GM21526 (cell line): ENCODE results near the gene CD53.
"Not testable (repeated sequence)": the region's sequence is repeated elsewhere in the genome, so short reads cannot be mapped to it uniquely, and the experiment has no call there.

Experiments
- ATAC-seq: cut with Tn5 transposase; IDR thresholded peaks from one replicate; pipeline ENCODE4 v1.9.1; 2021; ENCODE audit warnings: moderate library complexity; ENCODE audit not compliant: unreplicated experiment, low FRiP score

CD53 gene, protein sequence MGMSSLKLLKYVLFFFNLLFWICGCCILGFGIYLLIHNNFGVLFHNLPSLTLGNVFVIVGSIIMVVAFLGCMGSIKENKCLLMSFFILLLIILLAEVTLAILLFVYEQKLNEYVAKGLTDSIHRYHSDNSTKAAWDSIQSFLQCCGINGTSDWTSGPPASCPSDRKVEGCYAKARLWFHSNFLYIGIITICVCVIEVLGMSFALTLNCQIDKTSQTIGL

DNA sequence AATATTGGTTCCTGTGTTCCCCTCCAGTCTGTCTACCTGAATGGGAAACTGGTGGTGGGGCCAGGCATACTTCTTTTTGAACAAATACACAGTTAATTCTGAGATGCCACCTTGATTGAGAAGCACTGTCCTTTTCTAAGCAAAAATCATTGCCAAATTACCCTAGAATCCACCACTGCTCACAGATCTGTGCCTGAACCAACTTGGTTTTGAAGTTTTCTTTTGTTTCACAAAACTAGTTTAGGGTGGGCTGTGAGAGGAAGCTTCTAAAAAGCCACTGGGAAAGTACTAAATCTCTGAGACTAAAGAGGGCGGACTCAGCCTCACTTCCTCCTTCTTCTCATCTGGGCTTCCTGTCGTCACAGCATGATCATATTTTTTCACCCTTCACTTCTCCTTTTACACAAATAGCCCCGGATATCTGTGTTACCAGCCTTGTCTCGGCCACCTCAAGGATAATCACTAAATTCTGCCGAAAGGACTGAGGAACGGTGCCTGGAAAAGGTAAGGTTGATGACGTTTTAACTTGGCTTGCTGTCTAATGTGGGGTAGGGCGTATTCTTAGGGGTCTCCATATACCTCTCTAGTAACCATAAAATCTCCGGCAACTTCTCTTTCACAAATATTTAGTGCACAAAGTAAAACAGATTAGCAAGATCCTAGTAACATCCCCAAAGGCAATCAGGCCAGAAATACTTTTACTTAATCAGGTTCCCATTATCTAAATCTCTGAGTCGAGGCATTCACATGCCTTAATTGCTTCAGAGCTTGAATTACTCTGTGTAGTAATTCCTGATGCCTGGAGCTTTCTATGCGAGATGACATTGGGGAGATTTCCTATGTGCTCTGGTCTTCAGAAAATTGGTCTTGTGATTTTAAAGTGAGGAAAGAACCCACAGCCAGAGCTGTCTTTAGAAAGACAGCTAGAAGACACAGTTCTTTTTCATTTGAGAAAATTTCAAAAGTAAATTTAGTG lies at the start of gene CD53:
Gene CD53 (plus strand): TSS at position 404 of the 976 bp plus-strand sequence. CDS start 18,261 bp downstream, outside the sequence.
- ATAC-seq, result peak; percentile 50

- ATAC-seq, result no peak
Measured at GRCh38 chr1:110824192-110824591, 48.8 kb upstream of the CD53 start.

DNA sequence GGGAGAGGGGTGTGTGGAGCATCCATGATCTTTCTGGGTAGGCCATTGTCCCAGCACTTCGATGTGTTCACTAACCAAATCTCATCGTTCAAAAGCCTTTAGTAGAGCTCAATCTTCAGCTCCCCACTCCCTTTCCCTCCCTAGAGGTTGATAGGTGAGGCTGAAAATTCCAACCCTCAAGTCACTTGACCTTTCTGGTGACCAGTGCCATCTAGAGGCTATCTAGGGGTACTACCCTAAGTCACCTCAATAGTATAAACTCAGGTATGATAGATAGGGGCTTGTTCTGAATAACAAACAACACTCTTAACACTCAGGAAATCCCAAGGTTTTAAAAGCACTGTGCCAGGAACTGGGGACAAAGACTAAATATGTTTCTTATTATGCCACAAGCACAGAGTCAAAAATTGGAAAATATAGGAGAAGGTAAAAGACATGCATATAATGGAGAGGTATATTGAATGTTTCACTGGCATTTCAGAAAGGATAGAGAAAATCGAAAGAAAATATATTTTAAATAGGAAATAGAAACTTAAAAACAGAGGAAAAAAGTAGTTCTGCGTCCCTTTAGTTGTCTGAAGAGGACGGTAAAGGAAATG lies 42.9 kb upstream of the CD53 start:
- no peak for ATAC-seq

DNA sequence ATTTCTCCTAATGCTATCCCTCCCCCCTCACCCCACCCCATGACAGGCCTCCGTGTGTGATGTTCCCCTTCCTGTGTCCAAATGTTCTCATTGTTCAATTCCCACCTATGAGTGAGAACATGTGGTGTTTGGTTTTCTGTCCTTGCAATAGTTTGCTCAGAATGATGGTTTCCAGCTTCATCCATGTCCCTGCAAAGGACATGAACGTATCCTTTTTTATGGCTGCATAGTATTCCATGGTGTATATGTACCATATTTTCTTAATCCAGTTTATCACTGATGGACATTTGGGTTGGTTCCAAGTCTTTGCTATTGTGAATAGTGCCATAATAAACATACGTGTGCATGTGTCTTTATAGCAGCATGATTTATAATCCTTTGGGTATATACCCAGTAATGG lies 39.2 kb upstream of the CD53 start:
- not testable (repeated sequence) for ATAC-seq

- no peak for ATAC-seq
Measured at GRCh38 chr1:110846861-110847260, 26.1 kb upstream of the CD53 start.

GRCh38 chr1:110850145-110850544 lies 22.8 kb upstream of the CD53 start:
- ATAC-seq, result no peak

GRCh38 chr1:110850627-110851026 lies 22.3 kb upstream of the CD53 start:
- ATAC-seq, result no peak

DNA sequence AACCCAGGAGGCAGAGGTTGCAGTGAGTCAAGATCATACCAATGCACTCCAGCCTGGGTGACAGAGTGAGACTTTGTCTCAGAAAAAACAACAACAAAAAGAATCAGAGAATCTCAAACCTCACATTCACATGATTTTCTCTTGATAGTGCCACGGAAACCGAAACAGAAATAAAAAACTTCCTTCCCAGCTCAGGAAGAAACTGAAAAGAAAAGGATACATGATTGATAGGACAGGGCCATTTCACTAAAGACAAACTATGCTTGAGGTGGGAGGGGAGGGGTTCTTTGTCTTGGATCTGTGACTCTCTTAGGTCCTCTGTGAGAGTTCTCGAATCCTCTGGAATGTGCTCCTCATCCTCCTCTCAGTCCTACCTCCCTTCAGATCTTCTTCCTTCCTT lies 19.8 kb upstream of the CD53 start:
- ATAC-seq, result no peak

GRCh38 chr1:110856410-110856809 lies 16.5 kb upstream of the CD53 start:
- ATAC-seq, result no peak

- no peak for ATAC-seq
Measured at GRCh38 chr1:110857964-110858948, 14.7 kb upstream of the CD53 start.

DNA sequence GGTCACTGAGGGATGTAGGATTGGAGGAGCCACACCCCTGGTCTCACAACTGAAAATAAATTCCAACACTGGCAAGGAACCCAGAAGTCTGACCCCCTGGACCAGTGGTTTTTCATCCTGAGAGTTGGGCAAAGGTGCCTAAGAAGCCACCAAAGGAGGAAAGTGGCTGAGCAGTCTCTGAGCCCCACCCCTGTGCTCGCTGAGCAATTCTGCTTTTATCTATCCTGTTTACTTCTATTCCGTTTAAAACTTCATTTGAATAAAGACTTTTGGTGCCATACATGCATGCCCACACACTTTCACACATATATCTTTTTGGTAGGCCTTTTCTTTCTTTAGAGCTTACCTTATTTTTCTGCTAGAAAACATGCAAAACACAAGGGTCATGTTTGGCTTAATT lies 13.9 kb upstream of the CD53 start:
- no peak for ATAC-seq

DNA sequence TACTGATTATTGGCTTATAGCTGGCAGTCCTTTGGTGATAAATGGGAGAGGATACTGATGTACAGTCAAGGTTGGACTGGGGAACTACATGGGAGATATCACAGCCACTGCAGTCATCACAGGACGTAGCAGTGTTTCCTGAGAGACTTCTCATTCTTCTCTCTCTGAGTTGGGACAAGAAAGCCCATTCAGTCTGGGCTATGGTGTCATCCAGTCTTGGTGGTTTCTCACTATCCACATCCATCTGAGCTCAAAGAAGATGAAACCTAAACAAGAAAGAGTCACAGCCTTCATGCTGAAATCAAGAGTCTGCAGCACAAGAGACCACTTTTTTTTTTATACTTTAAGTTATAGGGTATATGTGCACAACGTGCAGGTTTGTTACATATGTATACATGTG lies 12.8 kb upstream of the CD53 start:
- ATAC-seq, result no peak

DNA sequence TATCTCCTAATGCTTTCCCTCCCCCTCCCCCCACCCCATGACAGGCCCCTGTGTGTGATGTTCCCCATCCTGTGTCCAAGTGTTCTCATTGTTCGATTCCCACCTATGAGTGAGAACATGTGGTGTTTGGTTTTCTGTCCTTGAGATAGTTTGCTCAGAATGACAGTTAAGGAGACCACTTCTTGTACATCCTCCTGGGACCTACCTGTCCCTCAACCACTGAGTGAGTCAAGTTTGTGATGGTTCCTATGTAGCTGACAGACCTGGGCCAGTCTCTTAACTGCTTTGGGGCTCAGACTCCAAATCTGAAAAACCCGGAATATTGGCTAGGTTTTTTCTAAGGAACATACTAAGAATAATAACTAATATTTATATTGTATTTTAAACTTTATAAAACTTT lies 12.3 kb upstream of the CD53 start:
- ATAC-seq, result not testable (repeated sequence)

- not testable (repeated sequence) for ATAC-seq
Measured at GRCh38 chr1:110861942-110862341, 11.0 kb upstream of the CD53 start.

GRCh38 chr1:110864287-110864686 lies 8.7 kb upstream of the CD53 start:
- no peak for ATAC-seq

DNA sequence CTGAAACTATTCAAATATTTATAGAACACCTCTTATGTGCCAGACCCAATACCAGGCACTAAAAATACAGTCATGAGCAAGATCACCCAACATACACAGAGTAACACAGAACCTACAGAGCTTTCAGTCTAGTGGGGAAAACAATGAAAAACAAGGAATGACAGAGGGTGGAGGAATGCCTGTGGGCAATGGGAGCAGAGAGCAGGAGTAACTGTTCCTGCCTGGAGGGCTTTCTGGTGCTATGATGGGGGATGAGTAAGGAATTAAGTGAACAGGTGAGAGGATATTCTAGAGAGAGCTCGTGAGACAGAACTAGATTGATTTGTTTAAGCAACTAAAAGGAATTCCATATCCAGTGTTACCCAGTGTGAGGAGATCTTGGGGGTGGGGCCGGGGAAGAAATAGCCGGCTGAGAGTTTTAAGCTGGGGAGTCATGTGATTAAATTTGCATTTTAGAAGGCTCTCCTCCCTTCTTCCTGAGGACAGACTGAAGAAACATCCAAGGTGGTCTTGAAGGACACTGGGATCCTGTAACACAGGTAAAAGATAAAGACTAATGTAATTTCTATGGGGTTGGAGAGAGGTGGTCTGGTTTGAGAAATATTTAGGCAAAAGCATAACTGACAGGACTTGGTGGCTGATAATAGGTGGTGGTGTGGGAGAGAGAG lies 2.1 kb upstream of the CD53 start:
- ATAC-seq, result no peak

DNA sequence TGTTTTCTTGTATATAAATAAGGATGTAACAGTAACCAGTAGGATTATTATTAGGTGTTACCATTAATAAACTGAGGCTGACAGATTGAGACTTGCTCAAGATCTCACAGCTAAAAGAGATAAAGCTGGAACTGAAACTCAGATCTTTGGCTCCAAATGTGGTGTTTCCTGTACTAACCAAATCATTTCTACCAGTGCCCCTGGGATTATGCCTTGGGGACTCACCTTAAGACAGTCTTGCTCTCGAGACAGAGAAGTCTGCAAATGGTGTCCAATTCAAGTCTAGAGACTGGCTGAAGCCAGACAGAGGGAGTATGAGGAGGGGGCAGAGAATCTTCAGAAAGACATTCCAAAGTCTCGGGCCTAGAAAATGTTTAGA lies 593 bp upstream of the CD53 start:
- no peak for ATAC-seq

GRCh38 chr1:110873856-110874255 lies 908 bp downstream of the CD53 start:
- ATAC-seq, result no peak

DNA sequence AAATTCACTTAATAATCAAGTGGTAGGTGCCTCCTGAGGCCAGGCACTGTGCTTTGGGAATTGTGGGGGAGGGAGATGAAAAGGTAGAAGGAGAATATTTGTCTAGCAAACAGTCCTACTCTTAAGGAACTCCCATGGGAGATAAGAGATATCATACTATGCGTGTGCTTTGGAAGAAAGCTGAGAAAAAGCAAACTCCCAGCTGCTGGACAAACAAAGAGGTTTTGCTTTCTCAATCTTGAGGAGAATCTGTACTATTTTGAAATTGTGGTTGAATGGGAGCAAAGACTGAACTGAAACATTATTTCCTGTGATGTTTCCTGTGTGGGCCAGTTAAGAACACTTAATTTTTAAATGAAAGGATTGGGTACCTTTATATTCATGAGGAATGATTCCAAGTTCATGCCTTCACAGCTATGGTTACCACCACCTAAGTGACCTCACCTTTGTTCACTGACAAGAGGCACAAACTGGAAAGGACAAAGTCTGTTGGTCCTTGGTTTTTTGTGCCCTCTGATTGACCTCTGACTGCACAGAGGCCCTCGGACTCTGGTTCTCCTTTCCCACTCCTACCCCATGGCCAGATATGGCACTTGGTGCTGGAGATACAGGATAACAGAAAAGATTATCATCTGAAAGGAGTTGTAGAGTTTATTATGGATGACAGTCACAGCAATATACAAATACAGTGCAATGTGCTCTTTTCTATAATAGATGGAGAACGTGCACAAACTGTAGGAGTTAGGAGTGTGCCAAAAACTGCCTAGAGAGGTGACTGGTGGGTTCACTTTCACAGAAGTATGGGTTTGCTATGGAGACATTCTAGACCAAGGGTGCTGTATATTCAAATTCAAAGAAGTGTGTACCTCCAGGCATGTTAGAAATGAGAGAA lies 1.6 kb downstream of the CD53 start:
- no peak for ATAC-seq
